Ectodermal cell (in vitro differentiated cells): ENCODE measurements around the gene SAMHD1.
"Not testable (repeated sequence)": the region's sequence is repeated elsewhere in the genome, so short reads cannot be mapped to it uniquely, and the experiment has no call there.

ENCODE experiments used
- H3K27ac ChIP-seq: 2 replicates; pipeline ENCODE4 v1.7.0; 2013; ENCODE audit warnings: mild to moderate bottlenecking, low read depth, low read length; ENCODE audit not compliant: insufficient read depth, poor library complexity, severe bottlenecking
- H3K27me3 ChIP-seq: 2 replicates; pipeline ENCODE4 v1.7.0; 2013; ENCODE audit warnings: mild to moderate bottlenecking, low read length; ENCODE audit not compliant: insufficient read depth, control insufficient read depth, poor library complexity, severe bottlenecking
- H3K36me3 ChIP-seq: one replicate; pipeline ENCODE4 v1.7.0; 2013; ENCODE audit warnings: low read length; ENCODE audit not compliant: control insufficient read depth, insufficient read depth
- H3K4me1 ChIP-seq: one replicate; pipeline ENCODE4 v1.7.0; 2013; ENCODE audit warnings: low read length; ENCODE audit not compliant: control insufficient read depth, insufficient read depth
- H3K4me3 ChIP-seq: 2 replicates; pipeline ENCODE4 v1.7.0; 2013; ENCODE audit warnings: low read depth, low read length, control low read depth; ENCODE audit not compliant: insufficient read depth
- H3K9me3 ChIP-seq: 2 replicates; pipeline ENCODE4 v1.7.0; 2013; ENCODE audit warnings: mild to moderate bottlenecking, low read length, moderate library complexity; ENCODE audit not compliant: control insufficient read depth
- WGBS, 2 experiments: methylation state at CpG; one replicate each; pipeline ENCODE4 v1.1.7; 2013; ENCODE audit warnings: missing lambda C conversion rate in 2 of 2; 5-methylcytosine and 5-hydroxymethylcytosine counted together

SAMHD1 gene

GRCh38 chr20:36956674-36957073 lies 5.2 kb upstream of the SAMHD1 start:
- H3K36me3 ChIP-seq = no peaks in the 10 kb centered on the region
- 88% methylated on average over 1 of the region's 2 CpGs; no CpG with 5 or more reads in 1 of the 2 experiments for WGBS, 2 experiments
- H3K4me1 ChIP-seq = no peaks in the 10 kb centered on the region
- H3K9me3 ChIP-seq = no peaks in the 10 kb centered on the region
- no peak overlapping the region for H3K27ac ChIP-seq
- no peaks in the 10 kb centered on the region for H3K27me3 ChIP-seq
- H3K4me3 ChIP-seq = no peak overlapping the region

- H3K36me3 ChIP-seq = no peaks in the 10 kb centered on the region
- WGBS, 2 experiments = 47 to 62% methylated on average over 2 to 3 of the region's 3 CpGs
- H3K4me1 ChIP-seq = no peaks in the 10 kb centered on the region
- peaks cover 4% of the 10 kb centered on the region for H3K27me3 ChIP-seq
- no peak overlapping the region for H3K27ac ChIP-seq
- H3K4me3 ChIP-seq = no peak overlapping the region
- H3K9me3 ChIP-seq = no peaks in the 10 kb centered on the region
These were observed 4.5 kb upstream of the SAMHD1 start for GRCh38 chr20:36956016-36956415.

- H3K36me3 ChIP-seq = no peaks in the 10 kb centered on the region
- H3K4me3 ChIP-seq = peak overlapping the region; percentile 89
- no peak overlapping the region for H3K27ac ChIP-seq
- peaks cover 21% of the 10 kb centered on the region for H3K27me3 ChIP-seq
- peaks cover 4% of the 10 kb centered on the region for H3K4me1 ChIP-seq
- no peaks in the 10 kb centered on the region for H3K9me3 ChIP-seq
- WGBS, 2 experiments = 37% methylated on average over 10 of the region's 11 CpGs
These were observed 651 bp upstream of the SAMHD1 start for GRCh38 chr20:36951979-36952738.

GRCh38 chr20:36950414-36951197 lies 902 bp downstream of the SAMHD1 start:
- H3K9me3 ChIP-seq = no peaks in the 10 kb centered on the region
- peaks cover 21% of the 10 kb centered on the region for H3K27me3 ChIP-seq
- H3K36me3 ChIP-seq = no peaks in the 10 kb centered on the region
- H3K4me3 ChIP-seq = peak overlapping the region; percentile 89
- WGBS, 2 experiments = 6 to 7% methylated on average over 24 of the region's 24 CpGs
- H3K4me1 ChIP-seq = peaks cover 4% of the 10 kb centered on the region
- no peak overlapping the region for H3K27ac ChIP-seq

GRCh38 chr20:36941401-36941835 lies 10.1 kb downstream of the SAMHD1 start:
- Histone ChIP-seq H3K4me3 (no peak overlapping the region), H3K27me3 (no peaks in the 10 kb centered on the region), H3K4me1 (no peaks in the 10 kb centered on the region), H3K27ac (no peak overlapping the region), H3K36me3 (no peaks in the 10 kb centered on the region), H3K9me3 (no peaks in the 10 kb centered on the region)
- WGBS, 2 experiments = 80 to 92% methylated on average over 1 of the region's 1 CpG

GRCh38 chr20:36937402-36937770 lies 14.1 kb downstream of the SAMHD1 start:
- H3K36me3 ChIP-seq = no peaks in the 10 kb centered on the region
- H3K9me3 ChIP-seq = no peaks in the 10 kb centered on the region
- no peaks in the 10 kb centered on the region for H3K27me3 ChIP-seq
- H3K4me3 ChIP-seq = no peak overlapping the region
- H3K27ac ChIP-seq = no peak overlapping the region
- no peaks in the 10 kb centered on the region for H3K4me1 ChIP-seq

GRCh38 chr20:36936761-36937401 lies 14.6 kb downstream of the SAMHD1 start:
- not testable (repeated sequence) for H3K36me3 ChIP-seq, H3K4me3 ChIP-seq, H3K4me1 ChIP-seq, H3K9me3 ChIP-seq, H3K27ac ChIP-seq, H3K27me3 ChIP-seq
- 95 to 97% methylated on average over 8 of the region's 9 CpGs for WGBS, 2 experiments

- Histone ChIP-seq H3K27ac (no peak overlapping the region), H3K36me3 (no peaks in the 10 kb centered on the region), H3K4me1 (no peaks in the 10 kb centered on the region), H3K4me3 (no peak overlapping the region), H3K27me3 (no peaks in the 10 kb centered on the region), H3K9me3 (no peaks in the 10 kb centered on the region)
- 94 to 98% methylated on average over 8 of the region's 8 CpGs for WGBS, 2 experiments
These were observed 15.2 kb downstream of the SAMHD1 start for GRCh38 chr20:36936341-36936740.

- 91 to 94% methylated on average over 16 of the region's 16 CpGs for WGBS, 2 experiments
- not testable (repeated sequence) for H3K27me3 ChIP-seq, H3K36me3 ChIP-seq, H3K4me3 ChIP-seq, H3K4me1 ChIP-seq, H3K9me3 ChIP-seq, H3K27ac ChIP-seq
These were observed 17.9 kb downstream of the SAMHD1 start for GRCh38 chr20:36933571-36933970.
